Neural progenitor cell (in vitro differentiated cells): ENCODE results near the gene RAD51B. TPM values are rescaled to one million over a fixed set of nuclear protein-coding genes. Genes with fewer than 3 reads are reported as not detected.

Source experiments
- DNase-seq: peaks from one replicate; pipeline ENCODE4 v3.0.0-alpha.2; 2016; ENCODE audit warnings: low spot score
- H2AFZ ChIP-seq: fragments of 200-600 bp; sonication (generic); replicated peaks from 2 replicates; pipeline ENCODE4 v1.6.1; 2016; ENCODE audit warnings: antibody characterized with exemption
- H3F3A ChIP-seq: fragments of 200-600 bp; sonication (generic); 2 replicates; pipeline ENCODE4 v1.6.1; 2016; ENCODE audit warnings: antibody characterized with exemption, low read depth
- H3K27ac ChIP-seq: fragments of 200-600 bp; sonication (generic); 2 replicates; pipeline ENCODE4 v1.5.1; 2016; ENCODE audit warnings: mild to moderate bottlenecking
- H3K27me3 ChIP-seq: fragments of 200-600 bp; sonication (generic); 2 replicates; pipeline ENCODE4 v1.6.1; 2016; ENCODE audit warnings: mild to moderate bottlenecking, moderate library complexity
- H3K36me3 ChIP-seq: fragments of 200-600 bp; sonication (generic); 2 replicates; pipeline ENCODE4 v1.5.1; 2016
- H3K4me1 ChIP-seq: fragments of 200-600 bp; sonication (generic); 2 replicates; pipeline ENCODE4 v1.6.1; 2016; ENCODE audit warnings: mixed run types
- H3K4me2 ChIP-seq: fragments of 200-600 bp; sonication (generic); 2 replicates; pipeline ENCODE4 v1.6.1; 2016
- H3K4me3 ChIP-seq: fragments of 200-600 bp; sonication (generic); 2 replicates; pipeline ENCODE4 v1.5.1; 2016
- H3K79me2 ChIP-seq: fragments of 200-600 bp; sonication (generic); 2 replicates; pipeline ENCODE4 v1.6.1; 2016; ENCODE audit warnings: low read depth
- H3K9ac ChIP-seq: fragments of 200-600 bp; sonication (generic); 2 replicates; pipeline ENCODE4 v1.6.1; 2016
- H3K9me3 ChIP-seq: fragments of 200-600 bp; sonication (generic); 2 replicates; pipeline ENCODE4 v1.5.1; 2016; ENCODE audit warnings: low read depth
- H4K20me1 ChIP-seq: fragments of 200-600 bp; sonication (generic); 2 replicates; pipeline ENCODE4 v1.6.1; 2016; ENCODE audit warnings: low read depth
- H3K27ac Mint-ChIP-seq: 3 replicates; pipeline ENCODE4 v1.8.0; 2021; ENCODE audit warnings: mixed read lengths
- H3K27me3 Mint-ChIP-seq: 2 replicates; pipeline ENCODE4 v1.8.0; 2022; ENCODE audit warnings: low read depth, mild to moderate bottlenecking, inconsistent platforms, moderate library complexity, mixed read lengths; ENCODE audit not compliant: insufficient read depth
- H3K36me3 Mint-ChIP-seq: 3 replicates; pipeline ENCODE4 v1.8.0; 2021; ENCODE audit warnings: mixed read lengths
- H3K4me1 Mint-ChIP-seq: 3 replicates; pipeline ENCODE4 v1.8.0; 2021; ENCODE audit warnings: mixed read lengths
- H3K4me3 Mint-ChIP-seq: 3 replicates; pipeline ENCODE4 v1.8.0; 2021; ENCODE audit warnings: mild to moderate bottlenecking, moderate library complexity, mixed read lengths
- H3K9me3 Mint-ChIP-seq: 3 replicates; pipeline ENCODE4 v1.8.0; 2020; ENCODE audit warnings: mixed read lengths
- CTCF ChIP-seq: fragments of 200-600 bp; sonication (generic); IDR thresholded peaks from 2 replicates; pipeline ENCODE4 v1.5.1; 2017; ENCODE audit warnings: antibody characterized with exemption, mild to moderate bottlenecking
- EZH2 ChIP-seq: fragments of 200-600 bp; sonication (generic); IDR thresholded peaks from 2 replicates; pipeline ENCODE4 v1.6.1; 2017; ENCODE audit warnings: antibody characterized with exemption, mild to moderate bottlenecking, moderate library complexity
- EZH2phosphoT487 ChIP-seq: fragments of 200-600 bp; sonication (generic); IDR thresholded peaks from 2 replicates; pipeline ENCODE4 v1.6.1; 2017; ENCODE audit warnings: antibody characterized with exemption
- total RNA-seq: library from RNA; depleted of rRNA; stranded (reverse); fragments of >200 nt; gene quantifications from 2 replicates; pipeline ENCODE4 v1.2.3, GENCODE V29; 2015; ENCODE audit warnings: low replicate concordance

Gene RAD51B
- 33.6 and 50.5 TPM in 2 replicates for total RNA-seq

- Mint-ChIP-seq H3K4me3 (peak within 1 kb of the TSS; percentile 99), H3K36me3 (no peaks in the 10 kb centered on the region), H3K9me3 (peaks cover 3% of the 10 kb centered on the region), H3K4me1 (peaks cover 30% of the 10 kb centered on the region), H3K27ac (peak within 1 kb of the TSS; percentile 96), H3K27me3 (no peaks in the 10 kb centered on the region)
- Histone ChIP-seq H2AFZ (peak within 1 kb of the TSS; percentile 100), H3K9me3 (no peaks in the 10 kb centered on the region), H3K4me2 (peak within 1 kb of the TSS; percentile 95), H3K4me1 (peaks cover 22% of the 10 kb centered on the region), H3F3A (peaks cover 5% of the 10 kb centered on the region), H3K27me3 (no peaks in the 10 kb centered on the region), H3K27ac (no peak within 1 kb of the TSS), H3K9ac (peak within 1 kb of the TSS; percentile 84), H3K36me3 (no peaks in the 10 kb centered on the region), H3K4me3 (peak within 1 kb of the TSS; percentile 96), H4K20me1 (no peaks in the 10 kb centered on the region), H3K79me2 (peaks cover 33% of the 10 kb centered on the region)
- peak; percentile 90 for DNase-seq
- TF ChIP-seq EZH2phosphoT487: no peak
- no peak for TF ChIP-seq CTCF
Observed at GRCh38 chr14:67819563-67820421, at the start of gene RAD51B. TSS of gene RAD51B (plus strand) at chr14:67819779.

GRCh38 chr14:67773844-67774377, 45.7 kb upstream of the RAD51B start:
- H3K4me3 Mint-ChIP-seq: no peak overlapping the region
- no peaks in the 10 kb centered on the region for H3K79me2 ChIP-seq
- no peak for DNase-seq
- H3K9me3 Mint-ChIP-seq: no peaks in the 10 kb centered on the region
- H3K4me3 ChIP-seq: no peak overlapping the region
- no peaks in the 10 kb centered on the region for H3K9me3 ChIP-seq
- H3K36me3 Mint-ChIP-seq: peaks cover 11% of the 10 kb centered on the region
- H3K36me3 ChIP-seq: peaks cover 5% of the 10 kb centered on the region
- no peak overlapping the region for H3K9ac ChIP-seq
- no peaks in the 10 kb centered on the region for H3K27me3 ChIP-seq
- H3K4me1 Mint-ChIP-seq: no peaks in the 10 kb centered on the region
- H3K27ac Mint-ChIP-seq: no peak overlapping the region
- no peak overlapping the region for H3K27ac ChIP-seq
- H2AFZ ChIP-seq: no peak overlapping the region
- no peaks in the 10 kb centered on the region for H3K27me3 Mint-ChIP-seq
- H4K20me1 ChIP-seq: no peaks in the 10 kb centered on the region
- TF ChIP-seq EZH2phosphoT487 (no peak), CTCF (no peak), EZH2 (no peak)
- no peaks in the 10 kb centered on the region for H3F3A ChIP-seq
- H3K4me1 ChIP-seq: no peaks in the 10 kb centered on the region
- no peak overlapping the region for H3K4me2 ChIP-seq

- Histone ChIP-seq H3K27me3 (no peaks in the 10 kb centered on the region), H3F3A (no peaks in the 10 kb centered on the region), H3K79me2 (no peaks in the 10 kb centered on the region), H3K9ac (no peak overlapping the region), H3K4me1 (no peaks in the 10 kb centered on the region), H3K27ac (no peak overlapping the region), H3K36me3 (peaks cover 3% of the 10 kb centered on the region), H3K4me3 (no peak overlapping the region), H3K4me2 (no peak overlapping the region), H2AFZ (no peak overlapping the region), H4K20me1 (no peaks in the 10 kb centered on the region), H3K9me3 (no peaks in the 10 kb centered on the region)
- Mint-ChIP-seq H3K27me3 (peaks cover 2% of the 10 kb centered on the region), H3K4me3 (no peak overlapping the region), H3K4me1 (no peaks in the 10 kb centered on the region), H3K27ac (no peak overlapping the region), H3K9me3 (no peaks in the 10 kb centered on the region), H3K36me3 (peaks cover 8% of the 10 kb centered on the region)
- DNase-seq: no peak
- no peak for TF ChIP-seq EZH2phosphoT487
- no peak for TF ChIP-seq CTCF
- no peak for TF ChIP-seq EZH2
Observed at GRCh38 chr14:67776653-67777322, 42.8 kb upstream of the RAD51B start.
